ENCODE data around the gene FOXK1. TPM values are rescaled to one million over a fixed set of nuclear protein-coding genes. Genes with fewer than 3 reads are reported as not detected.
"Not testable (repeated sequence)": the region's sequence is repeated elsewhere in the genome, so short reads cannot be mapped to it uniquely, and the experiment has no call there.

The FOXK1 gene
- total RNA-seq, 1 donor from 2014 or later = 30.4 TPM

GRCh38 chr7:4683043-4683883 is 1.2 kb downstream of the FOXK1 start:
- no peak for TF ChIP-seq CTCF (conservative IDR thresholded peaks at IDR 0.05; ENCODE audit: low read depth, low read length)
- H3K4me3 ChIP-seq (ENCODE audit: low read depth, low read length) = peak overlapping the region; percentile 96
- DNase-seq (ENCODE audit: low read depth) = no peak

- DNase-seq (ENCODE audit: low read depth) = peak; percentile 78
- peak; percentile 24 for TF ChIP-seq CTCF (conservative IDR thresholded peaks at IDR 0.05; ENCODE audit: low read depth, low read length)
- peak overlapping the region; percentile 96 for H3K4me3 ChIP-seq (ENCODE audit: low read depth, low read length)
These were observed 1.9 kb downstream of the FOXK1 start for GRCh38 chr7:4683884-4684565.

GRCh38 chr7:4684846-4685245 is 2.8 kb downstream of the FOXK1 start:
- TF ChIP-seq CTCF (conservative IDR thresholded peaks at IDR 0.05; ENCODE audit: low read depth, low read length) = no peak
- no peak for DNase-seq (ENCODE audit: low read depth)
- H3K4me3 ChIP-seq (ENCODE audit: low read depth, low read length) = peak overlapping the region; percentile 96

GRCh38 chr7:4685676-4686075 is 3.6 kb downstream of the FOXK1 start:
- DNase-seq (ENCODE audit: low read depth); H3K4me3 ChIP-seq (ENCODE audit: low read depth, low read length): not testable (repeated sequence)

GRCh38 chr7:4687956-4688355 is 5.9 kb downstream of the FOXK1 start:
- no peak for TF ChIP-seq CTCF (conservative IDR thresholded peaks at IDR 0.05; ENCODE audit: low read depth, low read length)
- no peak for DNase-seq (ENCODE audit: low read depth)
- no peak overlapping the region for H3K4me3 ChIP-seq (ENCODE audit: low read depth, low read length)

- no peak for TF ChIP-seq CTCF (conservative IDR thresholded peaks at IDR 0.05; ENCODE audit: low read depth, low read length)
- no peak for DNase-seq (ENCODE audit: low read depth)
- no peak overlapping the region for H3K4me3 ChIP-seq (ENCODE audit: low read depth, low read length)
These were observed 7.1 kb downstream of the FOXK1 start for GRCh38 chr7:4689151-4689550.

- H3K4me3 ChIP-seq (ENCODE audit: low read depth, low read length) = peak overlapping the region; percentile 7
- DNase-seq (ENCODE audit: low read depth) = no peak
- no peak for TF ChIP-seq CTCF (conservative IDR thresholded peaks at IDR 0.05; ENCODE audit: low read depth, low read length)
These were observed 7.6 kb downstream of the FOXK1 start for GRCh38 chr7:4689668-4690067.

Data from epithelial cell of proximal tubule (primary cell).